BE2C (cell line): ENCODE data around the gene FAM25G. TPM values are rescaled to one million over a fixed set of nuclear protein-coding genes. Genes with fewer than 3 reads are reported as not detected.
"Not testable (repeated sequence)": the region's sequence is repeated elsewhere in the genome, so short reads cannot be mapped to it uniquely, and the experiment has no call there.

Source experiments
- DNase-seq: peaks from one replicate; pipeline ENCODE4 v3.0.0-alpha.2; 2020
- H3K27me3 ChIP-seq: fragments of 250-450 bp; sonication (Bioruptor Pico); 2 replicates; pipeline ENCODE4 v1.5.1; 2020; ENCODE audit warnings: mild to moderate bottlenecking
- H3K36me3 ChIP-seq: fragments of 250-450 bp; sonication (Bioruptor Pico); 2 replicates; pipeline ENCODE4 v1.5.1; 2020; ENCODE audit warnings: mild to moderate bottlenecking
- H3K4me1 ChIP-seq: fragments of 250-450 bp; sonication (Bioruptor Pico); 2 replicates; pipeline ENCODE4 v1.5.1; 2020
- H3K4me3 ChIP-seq: 2 replicates; pipeline ENCODE4 v1.5.1; 2011; ENCODE audit warnings: low read depth, low read length
- H3K9me3 ChIP-seq: fragments of 250-450 bp; sonication (Bioruptor Pico); 2 replicates; pipeline ENCODE4 v1.5.1; 2020
- polyA plus RNA-seq: library from polyadenylated mRNA; unstranded; fragments of >200 nt; gene quantifications from one replicate; pipeline ENCODE4 v1.2.1, GENCODE V29; 2012; ENCODE audit warnings: low read depth, missing spikeins; ENCODE audit not compliant: insufficient read length, insufficient read depth

FAM25G gene
- polyA plus RNA-seq = not detected

DNA sequence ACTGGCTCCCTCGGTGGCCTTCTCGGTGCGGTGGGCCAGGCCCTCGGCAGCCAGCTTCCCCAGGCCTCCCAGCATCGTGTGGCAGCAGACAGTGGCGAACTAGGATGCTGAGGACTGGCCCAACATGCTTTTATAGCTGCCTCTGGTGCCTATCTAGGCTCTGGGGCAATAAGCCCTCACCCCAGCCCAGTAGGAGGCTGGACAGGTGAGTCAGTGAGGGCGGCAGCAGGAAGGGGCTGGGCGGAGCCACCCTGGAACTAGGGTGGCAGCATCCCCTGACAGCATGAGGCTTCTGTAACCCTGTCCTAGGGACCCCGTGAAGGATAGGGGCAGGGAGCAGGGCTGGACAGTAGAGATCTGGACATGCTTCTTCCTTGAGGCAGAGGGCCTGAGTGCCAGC, at the start of gene FAM25G:
Gene FAM25G (minus strand): TSS at position 101 of the 400 bp plus-strand sequence. CDS start 26 bp downstream, at position 75.
- DNase-seq, H3K4me3 ChIP-seq, H3K27me3 ChIP-seq, H3K36me3 ChIP-seq, H3K9me3 ChIP-seq, H3K4me1 ChIP-seq: not testable (repeated sequence)

DNA sequence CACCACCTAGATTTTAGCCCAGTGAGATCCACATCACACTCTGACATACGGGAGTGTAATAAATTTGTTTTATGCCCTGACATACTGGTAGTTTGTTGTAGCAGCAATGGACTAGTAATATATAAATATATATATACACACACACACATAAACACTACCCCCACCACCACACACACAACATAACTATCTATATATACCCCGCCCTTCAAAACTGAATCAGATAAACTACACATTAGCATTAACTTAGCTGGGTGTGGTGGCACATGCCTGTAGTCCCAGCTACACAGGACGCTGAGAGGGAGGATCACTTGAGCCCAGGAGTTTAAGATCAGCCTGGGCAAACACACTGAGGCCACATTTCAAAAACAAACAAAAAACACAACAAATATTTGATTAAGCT, 44.9 kb upstream of the FAM25G start:
- not testable (repeated sequence) for DNase-seq, H3K9me3 ChIP-seq, H3K4me1 ChIP-seq, H3K4me3 ChIP-seq, H3K27me3 ChIP-seq, H3K36me3 ChIP-seq

DNA sequence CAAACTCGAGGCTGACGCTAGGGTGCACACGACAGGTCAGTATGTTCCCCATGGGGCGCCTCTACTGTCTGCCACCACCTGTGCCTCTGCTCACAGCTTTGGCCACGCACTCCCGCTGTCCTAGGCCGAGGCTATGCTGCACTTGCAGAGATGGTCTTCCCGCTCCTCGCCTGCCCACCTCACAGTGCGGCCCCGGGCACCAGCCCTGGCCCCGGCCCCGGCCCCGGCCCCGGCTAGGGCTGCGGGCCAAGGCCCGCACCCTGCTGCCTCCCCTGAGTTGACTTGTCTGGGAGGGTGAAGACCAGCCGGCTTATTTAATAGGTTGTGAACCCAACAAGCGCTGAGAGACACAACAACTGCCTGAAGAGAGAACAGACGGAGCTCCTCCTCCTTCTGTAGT, 32.0 kb upstream of the FAM25G start, which contains the start of gene AGAP9:
Gene AGAP9 (minus strand): TSS at position 164 of the 400 bp plus-strand sequence. CDS start 112 bp downstream, at position 52.
- not testable (repeated sequence) for DNase-seq, H3K9me3 ChIP-seq, H3K36me3 ChIP-seq, H3K27me3 ChIP-seq, H3K4me3 ChIP-seq, H3K4me1 ChIP-seq

DNA sequence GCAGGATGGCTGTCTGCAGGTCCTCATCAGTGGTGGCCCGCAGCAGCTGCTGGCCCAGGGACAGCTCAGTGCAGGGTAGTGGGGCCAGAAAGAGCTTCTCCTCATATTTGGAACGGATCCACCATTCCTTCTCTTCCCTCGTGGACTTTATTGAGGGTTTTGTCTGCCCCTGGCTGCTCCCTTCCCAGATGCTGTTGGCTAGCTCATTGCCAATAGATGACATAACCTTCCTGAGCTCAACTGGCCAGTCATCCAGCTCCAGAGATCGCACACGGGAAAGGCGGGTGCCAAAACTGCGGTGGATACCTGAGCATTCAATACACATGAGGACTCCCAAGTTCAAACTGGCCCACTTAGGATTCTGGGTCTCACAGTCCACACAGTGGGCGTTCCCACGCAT, 10.8 kb upstream of the FAM25G start:
- not testable (repeated sequence) for H3K36me3 ChIP-seq, H3K4me3 ChIP-seq, H3K27me3 ChIP-seq, H3K9me3 ChIP-seq, H3K4me1 ChIP-seq, DNase-seq

DNA sequence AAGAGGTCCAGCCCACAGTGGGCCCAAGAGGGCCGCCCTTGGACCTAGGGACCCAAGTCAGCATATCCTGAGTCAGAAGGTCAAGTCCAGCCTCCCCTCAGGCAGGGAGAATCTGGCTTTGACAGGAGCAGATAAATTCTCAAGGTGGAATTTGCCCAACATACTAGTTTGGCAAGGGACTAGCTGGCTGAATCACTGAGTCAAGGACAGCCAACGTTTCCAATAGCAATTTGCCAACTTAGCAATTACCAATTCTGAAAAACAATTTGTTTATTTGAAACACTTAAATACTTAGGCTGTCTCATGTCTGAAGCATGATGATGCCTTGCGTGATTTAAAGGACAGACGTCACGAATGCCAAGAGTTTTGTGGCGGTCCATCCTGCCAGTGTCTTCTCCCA, 2.7 kb upstream of the FAM25G start:
- H3K9me3 ChIP-seq, H3K4me1 ChIP-seq, H3K4me3 ChIP-seq, DNase-seq, H3K36me3 ChIP-seq, H3K27me3 ChIP-seq: not testable (repeated sequence)

DNA sequence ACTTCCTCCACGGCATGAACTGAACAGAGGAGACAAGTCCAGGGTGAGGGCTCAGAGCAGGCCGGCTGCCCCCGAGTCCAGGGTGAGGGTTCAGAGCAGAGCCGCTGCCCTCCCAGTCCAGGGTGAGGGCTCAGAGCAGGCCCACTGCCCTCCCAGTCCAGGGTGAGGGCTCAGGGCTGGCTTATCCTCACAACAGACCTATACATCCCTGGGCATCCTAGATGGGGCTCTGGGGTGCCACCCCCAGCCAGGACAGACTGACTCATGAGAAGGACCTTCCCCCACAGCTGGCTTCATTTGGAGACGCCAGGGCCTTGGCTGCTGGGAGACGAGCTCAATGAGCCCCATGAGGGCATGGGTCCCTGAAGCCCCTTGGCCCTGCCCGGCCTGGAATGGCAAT, 1.9 kb downstream of the FAM25G start:
- H3K4me1 ChIP-seq, H3K36me3 ChIP-seq, H3K4me3 ChIP-seq, DNase-seq, H3K27me3 ChIP-seq, H3K9me3 ChIP-seq: not testable (repeated sequence)

DNA sequence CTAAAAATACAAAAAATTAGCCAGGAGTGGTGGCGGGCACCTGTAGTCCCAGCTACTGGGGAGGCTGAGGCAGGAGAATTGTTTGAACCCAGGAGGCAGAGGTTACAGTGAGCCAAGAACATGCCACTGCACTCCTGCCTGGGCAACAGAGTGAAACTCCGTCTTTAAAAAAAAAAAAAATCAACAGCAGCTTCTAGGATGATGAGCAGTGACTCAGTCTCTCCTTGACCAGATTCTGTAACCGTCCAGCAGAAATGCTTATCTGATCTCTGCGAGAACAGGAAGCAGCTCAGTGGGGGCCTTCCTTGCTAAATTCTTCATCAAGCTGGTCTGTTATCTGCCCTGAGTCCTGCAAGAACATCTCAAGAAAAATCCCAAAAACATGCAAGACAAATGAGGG, 5.6 kb downstream of the FAM25G start:
- not testable (repeated sequence) for DNase-seq, H3K27me3 ChIP-seq, H3K36me3 ChIP-seq, H3K9me3 ChIP-seq, H3K4me1 ChIP-seq, H3K4me3 ChIP-seq

DNA sequence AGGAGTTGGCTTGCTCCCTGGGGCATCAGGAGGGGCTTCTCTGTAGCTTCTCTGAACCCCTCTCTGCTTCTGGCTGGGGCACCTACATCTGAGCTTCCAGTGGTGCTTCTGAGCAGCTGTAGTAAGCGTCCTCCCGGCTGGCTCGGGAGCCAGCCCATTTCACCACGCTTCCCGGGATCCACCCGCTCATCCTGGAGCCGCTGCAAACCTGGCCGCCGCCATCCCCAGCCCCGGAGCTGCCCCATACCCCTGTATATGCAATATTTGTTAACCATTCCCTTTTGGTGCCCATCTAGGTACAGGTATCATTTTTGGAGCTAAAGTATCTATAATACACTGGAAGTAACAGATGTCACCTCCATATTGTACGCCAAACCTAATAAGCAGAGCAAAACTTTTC, 6.7 kb downstream of the FAM25G start:
- not testable (repeated sequence) for H3K27me3 ChIP-seq, DNase-seq, H3K36me3 ChIP-seq, H3K9me3 ChIP-seq, H3K4me1 ChIP-seq, H3K4me3 ChIP-seq

DNA sequence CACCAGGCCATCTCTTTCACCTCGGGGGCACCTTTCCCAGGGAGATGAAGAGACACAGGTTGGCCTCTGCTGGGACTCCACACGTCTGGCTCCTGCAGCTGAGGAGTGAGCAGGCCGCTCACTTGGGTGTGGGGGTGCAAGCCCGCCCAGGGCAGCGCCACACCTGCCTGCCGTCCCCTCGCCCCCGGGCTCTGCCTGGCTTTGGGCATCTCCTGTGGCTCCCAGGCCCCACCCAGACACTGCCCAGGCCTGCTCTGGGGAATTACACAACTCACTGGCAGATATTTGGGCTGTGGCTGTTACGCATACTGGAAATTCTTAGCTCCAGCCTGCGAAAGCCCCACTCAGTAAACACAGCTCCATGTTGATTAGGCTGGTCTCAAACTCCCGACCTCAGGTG, 7.6 kb downstream of the FAM25G start, which contains the start of gene ANXA8:
Gene ANXA8 (minus strand): TSS at position 193 of the 400 bp plus-strand sequence. CDS start 182 bp downstream, at position 11.
- H3K4me3 ChIP-seq, H3K36me3 ChIP-seq, H3K9me3 ChIP-seq, DNase-seq, H3K27me3 ChIP-seq, H3K4me1 ChIP-seq: not testable (repeated sequence)

DNA sequence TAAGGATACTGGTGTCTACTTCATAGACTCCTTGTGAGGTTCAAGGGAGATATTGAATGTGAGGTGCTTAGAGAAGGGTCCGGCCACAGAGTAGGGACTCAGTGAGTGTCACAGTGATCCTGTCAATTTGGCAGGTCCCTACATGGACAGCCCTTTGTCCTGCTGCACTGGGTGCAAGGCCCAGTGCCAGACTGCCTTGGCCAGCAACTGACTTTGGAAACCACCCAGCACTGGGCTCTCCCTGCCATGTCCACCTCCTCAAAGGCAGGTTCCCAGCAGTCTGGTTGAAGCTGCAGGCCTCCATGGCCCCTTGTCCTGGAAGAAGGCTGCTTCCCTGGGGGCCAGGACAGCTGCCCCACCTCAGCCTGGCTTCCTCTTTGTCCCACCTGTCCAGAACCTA, 9.1 kb downstream of the FAM25G start:
- DNase-seq, H3K4me1 ChIP-seq, H3K4me3 ChIP-seq, H3K27me3 ChIP-seq, H3K9me3 ChIP-seq, H3K36me3 ChIP-seq: not testable (repeated sequence)

DNA sequence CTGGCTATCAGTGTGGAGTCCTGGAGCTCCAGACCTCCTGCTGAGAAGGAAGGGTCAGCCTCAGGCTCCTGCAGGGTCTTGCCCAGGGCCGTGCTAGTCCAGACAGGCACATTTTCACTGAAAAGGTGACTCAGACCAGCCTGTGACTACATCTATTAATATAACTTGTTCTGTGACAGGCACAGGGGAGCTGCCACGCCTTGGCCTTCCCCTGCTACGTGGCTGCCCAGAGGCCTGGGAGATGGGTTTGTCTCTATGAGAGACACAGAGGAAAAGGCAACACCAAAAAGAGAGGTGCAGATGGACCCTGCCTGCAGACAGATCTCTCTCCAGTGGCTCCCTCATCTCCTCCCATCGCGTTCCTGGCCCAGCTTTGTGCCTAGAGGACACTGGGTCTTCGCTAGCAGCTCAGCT, 9.7 kb downstream of the FAM25G start:
- H3K27me3 ChIP-seq, DNase-seq, H3K4me1 ChIP-seq, H3K9me3 ChIP-seq, H3K4me3 ChIP-seq, H3K36me3 ChIP-seq: not testable (repeated sequence)

DNA sequence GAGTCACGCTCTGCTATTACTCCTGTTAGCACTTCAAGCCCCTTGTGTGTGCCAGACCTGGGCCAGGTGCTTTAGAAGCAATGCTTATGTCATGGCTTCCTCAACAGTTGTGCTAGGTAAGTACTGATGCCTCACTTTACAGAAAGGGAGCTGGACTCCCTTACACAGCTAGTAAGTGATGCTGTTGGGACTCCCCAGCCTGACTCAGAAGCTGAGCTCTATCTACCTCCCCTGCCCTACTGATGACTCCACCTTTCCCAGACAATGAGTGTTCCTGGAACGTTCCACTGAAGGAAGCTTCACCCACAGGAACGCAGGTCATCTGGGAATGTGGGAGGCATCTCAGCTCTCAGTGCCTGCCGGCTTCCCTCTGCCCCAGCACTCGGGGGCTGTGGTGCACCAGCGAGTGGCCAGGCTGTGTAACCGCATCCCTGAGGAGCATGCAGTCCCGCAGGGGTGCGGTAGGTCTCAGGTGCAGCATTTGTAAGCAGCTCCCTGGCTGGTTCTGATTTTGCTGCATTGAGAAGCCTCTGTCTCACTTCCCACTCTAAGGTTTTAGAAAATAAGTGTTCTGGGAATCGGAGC, 10.2 kb downstream of the FAM25G start:
- H3K9me3 ChIP-seq, H3K4me1 ChIP-seq, H3K4me3 ChIP-seq, DNase-seq, H3K36me3 ChIP-seq, H3K27me3 ChIP-seq: not testable (repeated sequence)

DNA sequence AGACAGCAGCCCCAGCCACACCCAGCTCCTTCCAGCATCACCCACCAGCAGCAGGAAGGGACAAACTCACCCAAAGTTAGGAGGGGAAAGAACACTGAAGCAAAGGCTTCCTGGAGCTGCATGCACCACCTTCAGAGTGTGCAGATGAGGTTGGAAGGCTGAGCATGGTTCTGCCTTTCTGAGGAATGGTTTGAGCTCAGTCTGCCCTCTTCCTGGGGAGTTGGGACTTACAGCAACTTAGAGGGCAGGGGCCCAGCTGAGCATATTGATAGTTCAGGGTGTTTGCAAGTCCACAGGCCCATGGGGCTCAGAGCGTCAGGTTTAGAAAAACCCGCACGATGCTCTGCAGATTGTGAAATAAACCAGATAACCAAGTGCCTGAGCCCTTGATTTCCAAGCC, 11.4 kb downstream of the FAM25G start:
- H3K27me3 ChIP-seq, H3K9me3 ChIP-seq, H3K36me3 ChIP-seq, H3K4me3 ChIP-seq, DNase-seq, H3K4me1 ChIP-seq: not testable (repeated sequence)

DNA sequence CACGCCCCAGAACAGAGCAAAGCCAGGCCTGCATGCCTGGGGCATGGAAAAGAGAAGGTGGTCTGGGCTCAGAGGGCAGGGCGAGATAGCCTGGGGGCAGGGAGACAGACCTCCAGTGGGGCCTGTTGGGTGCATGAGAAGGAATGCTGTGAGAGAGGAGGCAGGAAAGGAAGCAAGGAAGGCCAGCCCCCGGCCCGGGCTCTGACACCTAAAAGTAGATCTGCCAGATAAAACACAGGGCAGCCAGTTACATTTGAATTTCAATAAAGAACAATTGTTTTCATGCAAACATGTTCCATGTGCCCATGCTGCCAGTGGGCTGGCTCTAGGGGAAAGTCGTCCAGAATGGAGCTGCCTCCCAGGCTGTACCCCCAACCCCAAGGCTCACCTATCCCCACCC, 13.4 kb downstream of the FAM25G start:
- H3K36me3 ChIP-seq, DNase-seq, H3K27me3 ChIP-seq, H3K9me3 ChIP-seq, H3K4me3 ChIP-seq, H3K4me1 ChIP-seq: not testable (repeated sequence)

DNA sequence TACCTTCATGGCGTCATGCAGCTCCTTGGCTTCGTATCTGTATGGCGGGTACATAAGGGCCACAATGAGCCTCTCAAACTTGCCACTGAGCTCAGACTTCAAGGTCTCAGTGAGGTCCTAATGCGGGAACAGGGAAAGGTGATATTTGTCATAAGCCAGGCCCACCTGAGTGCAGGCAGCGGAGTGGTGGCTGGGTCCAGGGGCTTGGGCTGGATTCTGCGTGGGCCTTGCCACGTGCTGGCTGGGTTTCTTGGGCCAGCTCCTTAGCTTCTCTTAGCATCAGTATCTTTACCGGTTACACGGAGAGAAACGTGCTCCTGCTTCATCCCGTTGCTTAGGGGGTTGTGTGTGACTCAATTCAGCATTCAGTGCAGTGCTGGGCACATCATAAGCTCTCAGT, 14.4 kb downstream of the FAM25G start:
- H3K4me3 ChIP-seq, H3K36me3 ChIP-seq, H3K9me3 ChIP-seq, H3K4me1 ChIP-seq, H3K27me3 ChIP-seq, DNase-seq: not testable (repeated sequence)

DNA sequence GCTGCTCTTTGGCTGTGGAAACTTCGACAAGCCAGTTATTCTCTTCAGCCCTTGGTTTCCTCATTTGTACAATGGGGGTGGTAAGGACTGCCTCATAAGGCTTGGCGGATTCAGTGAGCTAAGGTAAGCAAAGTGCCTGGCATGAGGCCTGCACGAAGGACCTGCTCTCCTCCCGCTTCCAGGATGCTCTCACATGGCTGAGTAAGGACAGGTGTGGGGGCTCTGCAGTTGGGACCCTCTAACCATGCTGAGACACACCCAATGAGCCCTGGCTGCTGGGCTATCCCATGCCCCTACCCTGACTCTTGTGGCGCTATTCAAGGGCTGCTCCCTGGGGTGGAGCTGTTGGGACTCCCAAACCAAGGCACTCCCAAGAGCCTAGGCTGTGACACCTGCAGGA, 16.4 kb downstream of the FAM25G start:
- DNase-seq, H3K4me3 ChIP-seq, H3K4me1 ChIP-seq, H3K27me3 ChIP-seq, H3K36me3 ChIP-seq, H3K9me3 ChIP-seq: not testable (repeated sequence)

DNA sequence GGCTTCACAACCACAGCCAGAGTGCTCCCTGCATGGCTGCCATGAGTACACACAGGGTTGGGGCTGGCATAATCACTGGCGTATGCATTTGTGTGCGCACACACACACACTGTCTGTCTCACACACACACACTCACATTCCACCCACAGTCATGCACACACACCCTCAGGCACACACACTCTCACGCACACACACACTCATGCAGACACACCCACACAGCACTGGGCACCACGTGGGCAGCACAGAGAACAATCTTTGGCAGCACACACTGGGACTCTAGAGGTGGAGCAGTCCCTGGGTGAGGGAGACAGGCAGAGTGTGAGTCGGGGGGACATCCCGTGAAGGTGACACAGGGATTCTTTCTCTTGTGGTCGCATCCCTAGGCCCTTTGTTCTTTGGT, 18.0 kb downstream of the FAM25G start:
- H3K27me3 ChIP-seq, H3K36me3 ChIP-seq, H3K9me3 ChIP-seq, H3K4me3 ChIP-seq, DNase-seq, H3K4me1 ChIP-seq: not testable (repeated sequence)
